Karpas-422 (cell line): Measurements from ENCODE around the gene KPNA1. TPM values are rescaled to one million over a fixed set of nuclear protein-coding genes. Genes with fewer than 3 reads are reported as not detected.

Experiments used
- DNase-seq: peaks from one replicate; pipeline ENCODE4 v3.0.0-alpha.2; 2015
- H2AFZ ChIP-seq: fragments of 200-600 bp; sonication (generic); 2 replicates; pipeline ENCODE4 v1.6.1; 2014; ENCODE audit warnings: antibody characterized with exemption, low read length, mixed read lengths
- H3K27ac ChIP-seq: fragments of 200-600 bp; sonication (generic); 2 replicates; pipeline ENCODE4 v1.5.1; 2014; ENCODE audit warnings: mild to moderate bottlenecking, low read length, moderate library complexity
- H3K27me3 ChIP-seq: fragments of 200-600 bp; sonication (generic); 2 replicates; pipeline ENCODE4 v1.6.1; 2014; ENCODE audit warnings: low read length, mixed read lengths
- H3K36me3 ChIP-seq: fragments of 200-600 bp; sonication (generic); 2 replicates; pipeline ENCODE4 v1.6.1; 2014; ENCODE audit warnings: low read length, mixed read lengths; ENCODE audit not compliant: insufficient read depth
- H3K4me1 ChIP-seq: fragments of 200-600 bp; sonication (generic); 2 replicates; pipeline ENCODE4 v1.6.1; 2014; ENCODE audit warnings: mild to moderate bottlenecking, low read length, mixed read lengths
- H3K4me2 ChIP-seq: fragments of 200-600 bp; sonication (generic); 2 replicates; pipeline ENCODE4 v1.6.1; 2014; ENCODE audit warnings: low read length, low read depth, mild to moderate bottlenecking; ENCODE audit not compliant: poor library complexity, severe bottlenecking
- H3K4me3 ChIP-seq: fragments of 200-600 bp; sonication (generic); 2 replicates; pipeline ENCODE4 v1.5.1; 2014; ENCODE audit warnings: mild to moderate bottlenecking, antibody characterized with exemption, low read length, mixed read lengths
- H3K79me2 ChIP-seq: fragments of 200-600 bp; sonication (generic); 2 replicates; pipeline ENCODE4 v1.6.1; 2014; ENCODE audit warnings: mild to moderate bottlenecking, low read length, mixed read lengths
- H3K9ac ChIP-seq: fragments of 200-600 bp; sonication (generic); 2 replicates; pipeline ENCODE4 v1.6.0; 2014; ENCODE audit warnings: low read length
- H3K9me2 ChIP-seq: fragments of 200-600 bp; sonication (generic), shearing (Covaris generic); replicated peaks from 2 replicates; pipeline ENCODE4 v1.6.0; 2014; ENCODE audit warnings: mild to moderate bottlenecking, low read length, moderate library complexity; ENCODE audit not compliant: insufficient read depth
- H3K9me3 ChIP-seq: fragments of 300-700, 200-600 bp; sonication (generic); 2 replicates; pipeline ENCODE4 v1.6.1; 2014; ENCODE audit warnings: low read length, mixed read lengths
- H4K20me1 ChIP-seq: fragments of 200-600 bp; sonication (generic); 2 replicates; pipeline ENCODE4 v1.6.1; 2014; ENCODE audit warnings: mild to moderate bottlenecking, antibody characterized with exemption, low read length, low read depth; ENCODE audit not compliant: insufficient read depth
- total RNA-seq: library from RNA; depleted of rRNA; stranded (reverse); fragments of >200 nt; shearing (Covaris generic); gene quantifications from 2 replicates; pipeline ENCODE4 v1.2.3, GENCODE V29; 2014; ENCODE audit warnings: low replicate concordance

The KPNA1 gene
- total RNA-seq, 1 experiment from 2014 or later: 67.1 TPM

- Histone ChIP-seq H3K9me2 (no peaks in the 10 kb centered on the region), H3K4me3 (no peak overlapping the region), H3K4me1 (no peaks in the 10 kb centered on the region), H3K27ac (no peak overlapping the region), H4K20me1 (no peaks in the 10 kb centered on the region), H3K27me3 (no peaks in the 10 kb centered on the region), H3K79me2 (peaks cover 92% of the 10 kb centered on the region), H3K9me3 (no peaks in the 10 kb centered on the region), H3K9ac (no peak overlapping the region), H3K4me2 (no peak overlapping the region), H3K36me3 (peaks cover 26% of the 10 kb centered on the region; the same call in 1 of the 2 replicates), H2AFZ (no peak overlapping the region)
- DNase-seq: no peak
Measured at GRCh38 chr3:122488262-122488973, 26.3 kb downstream of the KPNA1 start.

- Histone ChIP-seq H3K79me2 (peaks cover 97% of the 10 kb centered on the region), H3K4me2 (no peak overlapping the region), H3K9ac (no peak overlapping the region), H3K27ac (no peak overlapping the region), H3K27me3 (no peaks in the 10 kb centered on the region), H3K4me1 (peaks cover 5% of the 10 kb centered on the region; the same call in 1 of the 2 replicates), H3K36me3 (peaks cover 12% of the 10 kb centered on the region; the same call in 1 of the 2 replicates), H3K4me3 (no peak overlapping the region), H3K9me3 (no peaks in the 10 kb centered on the region), H3K9me2 (no peaks in the 10 kb centered on the region), H2AFZ (no peak overlapping the region), H4K20me1 (no peaks in the 10 kb centered on the region; the same call in 1 of the 2 replicates)
- DNase-seq: no peak
Measured at GRCh38 chr3:122484985-122485384, 29.8 kb downstream of the KPNA1 start.

GRCh38 chr3:122481390-122481789, 33.3 kb downstream of the KPNA1 start:
- Histone ChIP-seq H4K20me1 (no peaks in the 10 kb centered on the region; the same call in 1 of the 2 replicates), H3K79me2 (peaks cover 95% of the 10 kb centered on the region), H3K27me3 (no peaks in the 10 kb centered on the region), H3K36me3 (peaks cover 12% of the 10 kb centered on the region; the same call in 1 of the 2 replicates), H3K9ac (no peak overlapping the region), H3K4me2 (no peak overlapping the region), H3K4me3 (no peak overlapping the region), H3K9me2 (no peaks in the 10 kb centered on the region), H3K27ac (no peak overlapping the region), H3K4me1 (peaks cover 5% of the 10 kb centered on the region; the same call in 1 of the 2 replicates), H3K9me3 (no peaks in the 10 kb centered on the region), H2AFZ (no peak overlapping the region)
- no peak for DNase-seq

DNA sequence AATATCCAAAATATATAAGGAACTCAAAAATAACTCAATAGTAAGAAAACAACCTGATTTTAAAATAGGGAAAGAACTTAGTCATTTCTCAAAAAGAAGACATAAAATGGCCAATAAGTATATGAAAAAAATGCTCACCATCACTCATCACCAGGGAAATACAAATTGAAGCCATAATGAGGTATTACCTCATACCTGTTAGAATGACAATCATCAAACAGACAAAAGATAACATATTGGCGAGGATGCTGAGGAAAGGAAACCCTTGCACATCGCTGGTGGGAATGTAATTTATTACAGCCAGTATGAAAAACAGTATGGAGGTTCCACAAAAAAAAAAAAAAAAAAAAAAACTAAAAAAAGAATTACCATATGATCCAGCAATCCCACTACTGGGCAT, 38.2 kb downstream of the KPNA1 start:
- H3K4me1 ChIP-seq: no peaks in the 10 kb centered on the region
- H3K9ac ChIP-seq: no peak overlapping the region
- no peaks in the 10 kb centered on the region for H3K9me2 ChIP-seq
- H3K4me2 ChIP-seq: no peak overlapping the region
- no peak overlapping the region for H3K4me3 ChIP-seq
- peaks cover 13% of the 10 kb centered on the region; the same call in 1 of the 2 replicates for H3K36me3 ChIP-seq
- H3K27ac ChIP-seq: no peak overlapping the region
- no peaks in the 10 kb centered on the region for H3K9me3 ChIP-seq
- H3K27me3 ChIP-seq: no peaks in the 10 kb centered on the region
- H2AFZ ChIP-seq: no peak overlapping the region
- no peak for DNase-seq
- no peaks in the 10 kb centered on the region; the same call in 1 of the 2 replicates for H4K20me1 ChIP-seq
- peaks cover 97% of the 10 kb centered on the region for H3K79me2 ChIP-seq

GRCh38 chr3:122475316-122475715, 39.4 kb downstream of the KPNA1 start:
- DNase-seq: no peak
- Histone ChIP-seq H2AFZ (no peak overlapping the region), H3K9ac (no peak overlapping the region), H3K4me2 (no peak overlapping the region), H4K20me1 (no peaks in the 10 kb centered on the region), H3K9me2 (no peaks in the 10 kb centered on the region), H3K27me3 (no peaks in the 10 kb centered on the region), H3K36me3 (peaks cover 9% of the 10 kb centered on the region; the same call in 1 of the 2 replicates), H3K4me1 (no peaks in the 10 kb centered on the region), H3K4me3 (no peak overlapping the region), H3K27ac (no peak overlapping the region), H3K79me2 (peaks cover 97% of the 10 kb centered on the region), H3K9me3 (no peaks in the 10 kb centered on the region)

GRCh38 chr3:122469659-122470058, 45.1 kb downstream of the KPNA1 start:
- H3K79me2 ChIP-seq: peaks cover 94% of the 10 kb centered on the region
- no peak overlapping the region for H3K4me3 ChIP-seq
- H4K20me1 ChIP-seq: no peaks in the 10 kb centered on the region

DNA sequence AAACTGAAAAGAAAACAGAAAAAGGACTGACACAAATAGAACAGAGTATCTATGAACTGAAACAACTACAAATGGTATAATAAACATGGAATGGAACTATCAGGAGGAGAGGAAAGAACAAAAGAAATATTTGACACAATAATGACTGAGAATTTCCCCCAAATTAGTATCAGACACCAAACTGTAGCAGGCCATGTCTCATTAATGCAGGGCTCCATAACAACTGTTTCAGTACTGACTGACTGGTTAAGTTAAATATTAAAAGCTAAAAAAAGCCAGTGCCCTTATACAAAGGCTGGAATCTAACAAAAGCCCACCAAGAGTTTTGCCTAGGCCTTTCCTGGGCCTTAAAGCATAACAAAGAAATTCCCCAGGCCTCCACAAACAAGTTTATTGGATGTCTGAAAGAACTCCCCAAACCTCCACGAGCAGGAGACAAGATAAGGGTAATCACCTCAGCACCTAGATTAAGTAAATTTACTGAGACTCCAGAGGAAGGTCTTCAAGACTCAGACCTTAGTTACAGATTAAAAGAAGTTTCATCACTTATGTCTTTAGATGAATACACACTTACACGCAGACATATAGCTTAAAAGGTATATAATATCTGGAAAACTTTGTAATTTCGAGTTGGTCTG, 45.7 kb downstream of the KPNA1 start:
- Histone ChIP-seq H3K4me2 (no peak overlapping the region), H4K20me1 (no peaks in the 10 kb centered on the region), H3K4me1 (peaks cover 14% of the 10 kb centered on the region), H3K9me3 (no peaks in the 10 kb centered on the region), H3K36me3 (peaks cover 11% of the 10 kb centered on the region; the same call in 1 of the 2 replicates), H3K27me3 (no peaks in the 10 kb centered on the region), H3K9me2 (no peaks in the 10 kb centered on the region), H3K79me2 (peaks cover 94% of the 10 kb centered on the region), H3K9ac (no peak overlapping the region), H3K4me3 (no peak overlapping the region), H2AFZ (no peak overlapping the region), H3K27ac (no peak overlapping the region)
- DNase-seq: no peak

More at GRCh38 chr3:122469659-122470058, 45.1 kb downstream of the KPNA1 start:
- Histone ChIP-seq H2AFZ (no peak overlapping the region), H3K9me3 (no peaks in the 10 kb centered on the region), H3K36me3 (peaks cover 11% of the 10 kb centered on the region; the same call in 1 of the 2 replicates), H3K9ac (no peak overlapping the region), H3K27me3 (no peaks in the 10 kb centered on the region), H3K4me2 (no peak overlapping the region), H3K9me2 (no peaks in the 10 kb centered on the region), H3K4me1 (peaks cover 14% of the 10 kb centered on the region), H3K27ac (no peak overlapping the region)
- DNase-seq: no peak

DNA sequence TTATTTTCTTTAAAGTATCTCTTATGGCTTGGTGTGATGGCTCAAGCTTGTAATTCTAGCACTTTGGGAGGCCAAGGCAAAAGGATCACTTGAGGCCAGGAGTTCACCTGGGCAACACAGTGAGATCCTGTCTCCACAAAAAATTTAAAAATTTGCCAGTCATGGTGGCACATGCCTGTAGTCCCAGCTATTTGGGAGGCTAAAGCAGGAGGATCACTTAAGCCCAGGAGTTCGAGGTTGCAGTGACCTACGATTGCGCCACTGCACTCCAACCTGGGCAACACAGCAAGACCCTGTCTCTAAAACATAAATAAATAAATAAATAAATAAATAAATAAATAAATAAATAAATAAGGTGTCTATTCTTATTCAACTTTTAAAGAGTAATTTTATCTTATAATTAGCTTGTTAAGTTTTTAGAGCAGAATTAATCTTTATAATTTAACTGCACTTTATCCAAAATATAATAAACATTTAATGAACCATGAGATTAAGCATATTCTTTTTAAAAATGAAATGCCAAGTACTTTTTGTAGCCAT, 48.0 kb downstream of the KPNA1 start:
- Histone ChIP-seq H3K36me3 (peaks cover 20% of the 10 kb centered on the region; the same call in 1 of the 2 replicates), H3K4me3 (no peak overlapping the region), H3K9ac (no peak overlapping the region), H3K27ac (no peak overlapping the region), H2AFZ (no peak overlapping the region), H3K4me2 (no peak overlapping the region), H3K9me3 (no peaks in the 10 kb centered on the region), H4K20me1 (no peaks in the 10 kb centered on the region), H3K79me2 (peaks cover 80% of the 10 kb centered on the region), H3K4me1 (peaks cover 14% of the 10 kb centered on the region), H3K27me3 (no peaks in the 10 kb centered on the region), H3K9me2 (no peaks in the 10 kb centered on the region)
- no peak for DNase-seq
